Right lobe of liver (tissue), 6 donors: Measurements from ENCODE around the gene SSTR5. TPM values are rescaled to one million over a fixed set of nuclear protein-coding genes. Genes with fewer than 3 reads are reported as not detected.

Source experiments
- ATAC-seq, 4 donors: fragments of 200-7000 bp; cut with Tn5 transposase; one replicate each; pipeline ENCODE4 v1.9.1; 2020; ENCODE audit warnings: mild to moderate bottlenecking in 4 of 4, moderate library complexity in 4 of 4
- DNase-seq, 3 donors: peaks; one replicate each; pipeline ENCODE4 v3.0.0-alpha.2; 2020
- H3K27ac ChIP-seq, 3 donors: fragments of 200-600 bp; one replicate each; pipeline ENCODE4 v1.8.0; 2022
- H3K27me3 ChIP-seq, 2 donors: fragments of 200-600 bp; one replicate each; pipeline ENCODE4 v1.8.0; 2022
- H3K36me3 ChIP-seq, 4 donors: fragments of 200-600 bp; sonication (generic) in 1 of 4; one replicate each; pipeline versions ENCODE4 v1.5.1 to v1.8.0; 2017 to 2022; ENCODE audit warnings: control low read depth in 1 of 4
- H3K4me1 ChIP-seq, 4 donors: fragments of 200-600 bp; sonication (generic) in 1 of 4; one replicate each; pipeline versions ENCODE4 v1.5.1 to v1.8.0; 2017 to 2022; ENCODE audit warnings: control low read depth in 1 of 4
- H3K4me3 ChIP-seq, 3 donors: fragments of 200-600 bp; one replicate each; pipeline ENCODE4 v1.8.0; 2022
- H3K9me3 ChIP-seq, 4 donors: fragments of 200-600 bp; sonication (generic) in 1 of 4; one replicate each; pipeline versions ENCODE4 v1.5.1 to v1.8.0; 2017 to 2022; ENCODE audit warnings: control low read depth in 1 of 4
- CTCF ChIP-seq, 4 donors: fragments of 200-600 bp in 3 of 4; fragments of 450-650 bp in 1 of 4; IDR thresholded peaks; one replicate each; pipeline versions ENCODE4 v1.5.1 to v1.8.0; 2016 to 2022; ENCODE audit warnings: antibody characterized with exemption in 4 of 4, mild to moderate bottlenecking in 2 of 4
- POLR2A ChIP-seq: fragments of 450-650 bp; IDR thresholded peaks from one replicate; pipeline ENCODE4 v1.6.1; 2017; ENCODE audit warnings: antibody characterized with exemption, mild to moderate bottlenecking
- WGBS: methylation state at CpG from one replicate; pipeline ENCODE4 v1.1.6; 2018; ENCODE audit warnings: low coverage, low lambda C conversion rate; ENCODE audit not compliant: insufficient coverage; ENCODE audit errors: missing lambda C conversion rate; 5-methylcytosine and 5-hydroxymethylcytosine counted together
- intact Hi-C, 2 donors: fragments of 100-400 bp; cut with DNase I; formaldehyde crosslinking; loops; one replicate each; pipeline versions ENCODE4 v1.11.2 to v1.14.1; 2022
- total RNA-seq, 6 experiments: library from RNA; depleted of rRNA in 2 of 6; stranded (reverse); fragments of >200 nt in 2 of 6; fragmentation: NEBNext Ultra II Directional in 3 of 6; extraction: Animal tissue kit (Norgen Biotek cat#: 25700) in 3 of 6; gene quantifications; one replicate each; pipeline versions ENCODE4 v1.1.0 to v1.2.4, GENCODE V29; 2016 to 2023
- donor health status: DM: no; HTN: yes; CAD: no.
- donor health status: DM: no; HTN: no; CAD: no.
- donor health status: DM: no; HTN: no; CAD: no.
- donor health status: DM: no; HTN: yes; CAD: no.
- donor health status: DM: no; HTN: yes; CAD: no.

Gene SSTR5
- total RNA-seq, 6 experiments from 2014 or later = not detected

DNA sequence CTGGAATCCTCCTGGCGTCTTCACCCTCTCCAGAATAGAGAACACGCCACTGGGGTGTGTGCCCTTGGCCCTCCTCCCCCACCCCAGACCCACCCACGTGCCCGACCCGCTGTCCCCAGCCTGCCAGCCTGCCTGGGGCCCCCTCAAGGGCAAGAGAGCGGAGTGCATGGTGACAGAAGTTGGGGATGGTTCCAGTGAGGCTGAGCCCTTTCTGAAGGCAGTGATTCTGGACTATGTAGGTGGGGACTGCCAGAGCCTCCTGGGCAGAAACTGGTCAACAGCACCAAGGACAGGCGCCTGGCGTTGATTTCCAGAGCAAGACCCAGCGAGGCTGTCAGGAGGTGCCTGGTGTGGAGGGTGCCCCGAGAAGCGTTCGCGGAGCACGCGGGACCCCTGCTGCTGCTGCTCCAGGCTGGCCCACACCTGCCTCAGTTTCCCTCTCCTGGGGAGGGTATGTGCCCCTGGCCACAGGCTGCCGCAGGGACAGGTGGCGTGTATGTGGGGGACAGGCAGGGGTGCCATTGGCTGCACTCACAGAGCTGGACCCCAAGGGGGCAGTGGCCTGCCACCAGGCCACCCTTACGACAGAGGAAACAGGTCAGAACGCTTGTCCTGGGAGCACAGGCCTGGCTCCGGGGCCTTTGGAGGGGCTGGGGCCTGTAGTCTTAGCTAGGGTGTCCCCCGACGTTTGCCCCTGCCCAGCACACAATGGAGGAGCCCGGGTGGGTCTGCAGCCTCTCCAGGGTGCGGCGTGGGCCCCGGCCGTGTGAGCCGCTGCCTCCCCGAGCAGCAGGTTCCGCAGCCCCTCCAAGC, 1.2 kb downstream of the SSTR5 start:
- no peak for DNase-seq
- intact Hi-C loops = no loop called here
- peaks cover 0 to 41% of the 10 kb centered on the region in 2 donors for H3K27me3 ChIP-seq
- no peak overlapping the region for H3K4me3 ChIP-seq
- H3K9me3 ChIP-seq = no peaks in the 10 kb centered on the region
- no peak overlapping the region for H3K27ac ChIP-seq
- no peaks in the 10 kb centered on the region for H3K36me3 ChIP-seq
- H3K4me1 ChIP-seq = peaks cover 0 to 9% (median 1%) of the 10 kb centered on the region in 4 donors
- no peak for ATAC-seq
- no CpG with 5 or more reads among the region's 30 CpGs for WGBS
- no peak for TF ChIP-seq CTCF (IDR thresholded peaks at IDR 0.05)
- no peak for TF ChIP-seq POLR2A

DNA sequence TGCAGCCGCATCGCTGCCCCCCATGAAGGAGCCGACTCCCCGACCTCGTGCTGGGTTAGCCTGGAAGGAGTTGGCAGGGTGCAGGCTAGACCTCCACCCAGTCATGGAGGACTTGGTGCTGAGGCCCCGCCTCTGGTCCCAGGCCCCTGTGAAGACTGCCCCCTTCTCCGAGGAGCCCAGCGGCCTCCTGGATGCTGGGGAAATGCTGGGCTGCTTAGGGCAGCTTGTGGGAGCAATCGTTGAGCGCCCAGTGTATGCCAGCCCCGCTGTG, 1.8 kb downstream of the SSTR5 start:
- H3K27me3 ChIP-seq = peaks cover 0 to 36% of the 10 kb centered on the region in 2 donors
- no peak overlapping the region for H3K27ac ChIP-seq
- intact Hi-C loops = no loop called here
- no peaks in the 10 kb centered on the region for H3K9me3 ChIP-seq
- WGBS = no CpG with 5 or more reads among the region's 11 CpGs
- no peak overlapping the region for H3K4me3 ChIP-seq
- DNase-seq (no peak), ATAC-seq (no peak)
- H3K4me1 ChIP-seq = peaks cover 0 to 12% (median 2%) of the 10 kb centered on the region in 4 donors
- TF ChIP-seq CTCF (IDR thresholded peaks at IDR 0.05) = no peak
- no peak for TF ChIP-seq POLR2A
- H3K36me3 ChIP-seq = no peaks in the 10 kb centered on the region

GRCh38 chr16:1075546-1075945, 3.0 kb downstream of the SSTR5 start:
- Histone ChIP-seq H3K4me3 (no peak overlapping the region), H3K36me3 (no peaks in the 10 kb centered on the region), H3K9me3 (no peaks in the 10 kb centered on the region), H3K27ac (no peak overlapping the region), H3K4me1 (peaks cover 0 to 12% (median 2%) of the 10 kb centered on the region in 4 donors), H3K27me3 (peaks cover 0 to 26% of the 10 kb centered on the region in 2 donors)
- TF ChIP-seq CTCF (IDR thresholded peaks at IDR 0.05) (no peak), POLR2A (no peak)
- no peak for ATAC-seq
- DNase-seq = no peak
- intact Hi-C loops = no loop called here
- WGBS = no CpG with 5 or more reads among the region's 13 CpGs

DNA sequence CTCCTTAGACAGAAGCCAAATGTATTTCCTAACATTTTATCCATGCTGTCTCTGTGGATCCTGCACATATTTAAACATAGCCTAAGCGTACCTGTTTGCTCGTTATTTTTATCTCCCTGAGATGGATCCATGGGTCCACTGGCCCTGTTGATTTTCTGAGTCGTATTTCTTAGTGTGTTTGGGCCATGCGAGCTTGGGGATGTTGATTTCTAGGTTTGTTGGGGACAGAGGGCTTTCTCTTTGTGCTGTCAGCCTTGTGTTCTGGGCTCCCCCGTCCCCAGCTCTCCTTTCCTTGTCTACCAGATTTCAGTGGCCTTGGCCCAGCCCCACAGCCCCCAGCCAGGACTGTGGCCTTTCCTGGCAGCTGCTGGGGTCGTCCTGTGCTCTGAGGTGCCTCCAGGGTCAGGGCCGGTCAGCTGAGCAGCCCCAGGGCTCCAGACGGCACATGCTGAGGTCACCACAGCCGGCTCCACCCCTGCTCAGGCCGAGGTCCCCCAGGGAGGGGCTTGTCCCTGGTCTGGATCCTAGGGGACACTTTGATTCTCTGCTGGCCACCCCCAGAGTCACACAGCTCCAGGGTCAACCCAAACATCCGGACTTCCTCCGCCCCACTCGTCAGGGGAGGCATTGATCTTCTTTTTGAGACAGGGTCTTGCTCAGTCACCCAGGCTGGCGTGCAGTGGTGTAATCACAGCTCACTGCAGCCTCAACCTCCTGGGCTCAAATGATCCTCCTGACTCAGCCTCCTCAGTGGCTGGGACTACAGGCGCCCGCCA, 4.4 kb downstream of the SSTR5 start:
- H3K27me3 ChIP-seq = peaks cover 0 to 12% of the 10 kb centered on the region in 2 donors
- no peaks in the 10 kb centered on the region for H3K36me3 ChIP-seq
- ATAC-seq = no peak

More for the DNA sequence above, 4.4 kb downstream of the SSTR5 start:
- intact Hi-C loops = no loop called here
- Histone ChIP-seq H3K4me3 (no peak overlapping the region), H3K27ac (no peak overlapping the region), H3K4me1 (peaks cover 0 to 23% (median 7%) of the 10 kb centered on the region in 4 donors), H3K9me3 (no peaks in the 10 kb centered on the region)
- TF ChIP-seq POLR2A (no peak), CTCF (IDR thresholded peaks at IDR 0.05) (no peak)
- WGBS = 23% methylated on average over 5 of the region's 16 CpGs
- no peak for DNase-seq
